ENCODE data around the gene ATP1A3. TPM values are rescaled to one million over a fixed set of nuclear protein-coding genes. Genes with fewer than 3 reads are reported as not detected.

The ATP1A3 gene
- total RNA-seq, 2 experiments from 2014 or later: 3.2 to 4.6 TPM

- Histone ChIP-seq H3K4me3 (ENCODE audit: low read length) (no peak overlapping the region), H3K27ac (ENCODE audit: low read depth in 1 of 2, low read length in 2 of 2) (no peak overlapping the region), H3K36me3 (ENCODE audit: insufficient read depth, low read length) (no peaks in the 10 kb centered on the region), H3K9me3 (ENCODE audit: control insufficient read depth in 1 of 2, insufficient read depth in 1 of 2, low read length in 2 of 2) (no peaks in the 10 kb centered on the region), H3K4me1 (ENCODE audit: insufficient read depth, low read length) (peaks cover 27% of the 10 kb centered on the region), H3K27me3 (ENCODE audit: control insufficient read depth in 1 of 2, insufficient read depth in 2 of 2, low read length in 2 of 2) (peaks cover 47 to 73% of the 10 kb centered on the region in 2 experiments)
- intact Hi-C loops (cut with DNase I, micrococcal nuclease): no loop called here
- Mint-ChIP-seq H3K36me3 (ENCODE audit: low read depth) (no peaks in the 10 kb centered on the region), H3K27ac (no peak overlapping the region), H3K4me3 (no peak overlapping the region), H3K4me1 (ENCODE audit: low read depth) (peaks cover 37% of the 10 kb centered on the region), H3K9me3 (no peaks in the 10 kb centered on the region), H3K27me3 (peaks cover 75% of the 10 kb centered on the region)
- DNase-seq (peak in 5 of 14 experiments; percentile 10 to 53 (median 32)), ATAC-seq (ENCODE audit: poor library complexity) (no peak)
- POLR2A ChIA-PET: no interaction called here
- TF ChIP-seq, protein P1, sequence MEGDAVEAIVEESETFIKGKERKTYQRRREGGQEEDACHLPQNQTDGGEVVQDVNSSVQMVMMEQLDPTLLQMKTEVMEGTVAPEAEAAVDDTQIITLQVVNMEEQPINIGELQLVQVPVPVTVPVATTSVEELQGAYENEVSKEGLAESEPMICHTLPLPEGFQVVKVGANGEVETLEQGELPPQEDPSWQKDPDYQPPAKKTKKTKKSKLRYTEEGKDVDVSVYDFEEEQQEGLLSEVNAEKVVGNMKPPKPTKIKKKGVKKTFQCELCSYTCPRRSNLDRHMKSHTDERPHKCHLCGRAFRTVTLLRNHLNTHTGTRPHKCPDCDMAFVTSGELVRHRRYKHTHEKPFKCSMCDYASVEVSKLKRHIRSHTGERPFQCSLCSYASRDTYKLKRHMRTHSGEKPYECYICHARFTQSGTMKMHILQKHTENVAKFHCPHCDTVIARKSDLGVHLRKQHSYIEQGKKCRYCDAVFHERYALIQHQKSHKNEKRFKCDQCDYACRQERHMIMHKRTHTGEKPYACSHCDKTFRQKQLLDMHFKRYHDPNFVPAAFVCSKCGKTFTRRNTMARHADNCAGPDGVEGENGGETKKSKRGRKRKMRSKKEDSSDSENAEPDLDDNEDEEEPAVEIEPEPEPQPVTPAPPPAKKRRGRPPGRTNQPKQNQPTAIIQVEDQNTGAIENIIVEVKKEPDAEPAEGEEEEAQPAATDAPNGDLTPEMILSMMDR (IDR thresholded peaks at IDR 0.05): no peak
- CTCF ChIA-PET: no interaction called here
Observed at GRCh38 chr19:41998246-41999020, 4.4 kb upstream of the ATP1A3 start.

DNA sequence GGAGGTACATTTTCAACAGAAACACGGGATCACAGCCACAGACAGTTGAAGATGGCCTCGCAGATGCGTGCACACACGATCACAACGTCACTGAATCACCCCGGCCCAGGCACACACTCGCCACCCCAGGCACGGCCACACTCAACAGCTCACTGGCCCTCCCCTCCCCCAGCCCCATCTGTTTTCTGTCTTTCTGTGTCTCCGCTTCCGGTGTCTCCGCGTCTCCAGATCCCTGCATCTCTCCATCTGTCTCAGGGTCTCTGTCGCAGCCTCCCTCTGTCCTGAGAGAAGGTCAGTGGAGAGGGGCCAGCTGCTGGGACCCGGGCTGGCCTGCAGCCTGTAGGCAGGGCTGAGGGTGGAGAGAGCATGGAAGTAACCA is 3.8 kb upstream of the ATP1A3 start:
- no peak overlapping the region for H3K4me3 ChIP-seq (ENCODE audit: low read length)
- no peak overlapping the region for H3K4me3 Mint-ChIP-seq
- POLR2A ChIA-PET: no interaction called here
- intact Hi-C loops (cut with DNase I, micrococcal nuclease): no loop called here
- ATAC-seq (ENCODE audit: poor library complexity) (no peak), DNase-seq (no peak)
- H3K27me3 ChIP-seq (ENCODE audit: control insufficient read depth in 1 of 2, insufficient read depth in 2 of 2, low read length in 2 of 2): peaks cover 47 to 73% of the 10 kb centered on the region in 2 experiments
- no peak overlapping the region for H3K27ac ChIP-seq (ENCODE audit: low read depth in 1 of 2, low read length in 2 of 2)
- TF ChIP-seq, protein P1 (IDR thresholded peaks at IDR 0.05): no peak
- peaks cover 32% of the 10 kb centered on the region for H3K4me1 ChIP-seq (ENCODE audit: insufficient read depth, low read length)
- no peaks in the 10 kb centered on the region for H3K36me3 Mint-ChIP-seq (ENCODE audit: low read depth)
- no peak overlapping the region for H3K27ac Mint-ChIP-seq
- no peaks in the 10 kb centered on the region for H3K9me3 Mint-ChIP-seq
- H3K36me3 ChIP-seq (ENCODE audit: insufficient read depth, low read length): no peaks in the 10 kb centered on the region
- H3K4me1 Mint-ChIP-seq (ENCODE audit: low read depth): peaks cover 39% of the 10 kb centered on the region
- H3K27me3 Mint-ChIP-seq: peaks cover 72% of the 10 kb centered on the region
- no peaks in the 10 kb centered on the region for H3K9me3 ChIP-seq (ENCODE audit: control insufficient read depth in 1 of 2, insufficient read depth in 1 of 2, low read length in 2 of 2)
- CTCF ChIA-PET: no interaction called here

DNA sequence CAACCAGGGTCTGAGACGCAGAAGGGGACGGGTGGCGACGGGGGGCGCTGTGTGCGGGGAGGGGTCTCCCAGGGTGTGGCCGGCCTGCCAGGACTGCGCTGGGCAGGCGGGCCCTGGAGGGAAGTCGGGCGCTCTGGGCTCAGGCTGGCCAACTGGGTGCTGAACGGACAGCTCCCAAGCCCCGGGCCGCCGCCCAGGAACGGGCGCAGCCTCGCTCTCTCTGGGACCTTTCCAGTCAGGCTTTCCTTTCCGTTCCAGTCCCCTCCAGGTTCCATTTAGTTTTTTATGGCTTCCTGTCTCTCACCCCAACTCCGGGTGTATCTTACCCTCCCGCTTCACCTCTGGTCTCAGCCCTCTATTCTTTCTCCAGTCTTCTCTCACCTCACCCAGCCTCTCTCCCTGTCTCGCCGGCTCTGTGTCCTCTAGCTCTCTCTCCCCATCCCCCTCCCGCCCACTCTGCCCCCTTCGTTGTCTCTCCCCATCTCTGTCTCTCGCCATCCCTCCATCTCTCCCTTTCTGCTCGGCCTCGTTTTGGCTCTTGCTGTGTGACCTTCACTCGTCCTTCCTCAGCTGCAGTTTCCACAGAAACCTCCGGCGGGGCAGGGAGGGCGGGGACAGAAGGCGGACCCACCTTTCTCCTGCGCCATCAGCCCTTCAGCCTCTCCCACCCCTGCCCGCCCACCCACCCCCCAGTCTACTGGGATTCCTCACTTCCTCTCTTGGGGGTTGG is 3.3 kb upstream of the ATP1A3 start:
- no peak overlapping the region for H3K27ac ChIP-seq (ENCODE audit: low read depth in 1 of 2, low read length in 2 of 2)
- Mint-ChIP-seq H3K27ac (no peak overlapping the region), H3K9me3 (no peaks in the 10 kb centered on the region), H3K36me3 (ENCODE audit: low read depth) (no peaks in the 10 kb centered on the region), H3K4me3 (peak overlapping the region; percentile 50), H3K4me1 (ENCODE audit: low read depth) (peaks cover 39% of the 10 kb centered on the region), H3K27me3 (peaks cover 69% of the 10 kb centered on the region)
- H3K36me3 ChIP-seq (ENCODE audit: insufficient read depth, low read length): no peaks in the 10 kb centered on the region
- peaks cover 32% of the 10 kb centered on the region for H3K4me1 ChIP-seq (ENCODE audit: insufficient read depth, low read length)
- intact Hi-C loops (cut with DNase I, micrococcal nuclease): no loop called here
- H3K9me3 ChIP-seq (ENCODE audit: control insufficient read depth in 1 of 2, insufficient read depth in 1 of 2, low read length in 2 of 2): no peaks in the 10 kb centered on the region
- DNase-seq (peak in 11 of 14 experiments; percentile 13 to 66 (median 33)), ATAC-seq (ENCODE audit: poor library complexity) (peak; percentile 21)
- POLR2A ChIA-PET: no interaction called here
- TF ChIP-seq, protein P1 (IDR thresholded peaks at IDR 0.05): no peak
- H3K4me3 ChIP-seq (ENCODE audit: low read length): no peak overlapping the region
- H3K27me3 ChIP-seq (ENCODE audit: control insufficient read depth in 1 of 2, insufficient read depth in 2 of 2, low read length in 2 of 2): peaks cover 47 to 70% of the 10 kb centered on the region in 2 experiments
- CTCF ChIA-PET: no interaction called here

Measured in CD4-positive, alpha-beta T cell (primary cell).